Activated T-cell treated with anti-CD3 and anti-CD28 coated beads, Interleukin-2, amount 50 U/mL, for 4 hours (primary cell): ENCODE results near the gene AJUBA. TPM values are rescaled to one million over a fixed set of nuclear protein-coding genes. Genes with fewer than 3 reads are reported as not detected.
"Not testable (repeated sequence)": the region's sequence is repeated elsewhere in the genome, so short reads cannot be mapped to it uniquely, and the experiment has no call there.

Experiments used
- ATAC-seq, 2 donors: fragments of 200-7000 bp; cut with Tn5 transposase; one replicate each; pipeline ENCODE4 v1.10.0; 2021
- DNase-seq: peaks from one replicate; pipeline ENCODE4 v3.0.0-alpha.2; 2020
- H3K27me3 Mint-ChIP-seq: one replicate; pipeline ENCODE4 v1.8.0; 2021; ENCODE audit warnings: low read depth, mixed read lengths
- H3K36me3 Mint-ChIP-seq: one replicate; pipeline ENCODE4 v1.8.0; 2022; ENCODE audit warnings: mixed read lengths; ENCODE audit not compliant: insufficient read depth
- H3K4me1 Mint-ChIP-seq: one replicate; pipeline ENCODE4 v1.8.0; 2021; ENCODE audit warnings: low read depth, mixed read lengths
- H3K4me3 Mint-ChIP-seq: one replicate; pipeline ENCODE4 v1.8.0; 2021; ENCODE audit warnings: mild to moderate bottlenecking, moderate library complexity, mixed read lengths
- H3K9me3 Mint-ChIP-seq: one replicate; pipeline ENCODE4 v1.8.0; 2021; ENCODE audit warnings: mixed read lengths
- total RNA-seq, 3 donors: library from RNA; stranded (reverse); gene quantifications; one replicate each; pipeline ENCODE4 v1.2.1, GENCODE V29; 2021

AJUBA gene
- total RNA-seq, 3 donors from 2014 or later, result 2.0 to 3.8 (median 2.6) TPM

DNA sequence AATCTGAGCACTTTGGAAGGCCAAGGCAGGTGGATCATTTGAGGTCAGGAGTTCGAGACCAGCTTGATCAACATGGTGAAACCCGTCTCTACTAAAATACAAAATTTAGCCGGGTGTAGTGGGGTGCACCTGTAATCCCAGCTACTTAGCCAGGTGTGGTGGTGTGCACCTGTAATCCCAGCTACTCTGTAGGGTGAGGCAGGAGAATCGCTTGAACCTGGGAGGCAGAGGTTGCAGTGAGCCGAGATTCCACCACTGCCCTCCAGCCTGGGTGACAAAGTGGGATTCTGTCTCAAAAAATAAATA lies 31.4 kb upstream of the AJUBA start:
- ATAC-seq, DNase-seq, H3K4me3 Mint-ChIP-seq, H3K9me3 Mint-ChIP-seq, H3K27me3 Mint-ChIP-seq, H3K36me3 Mint-ChIP-seq: not testable (repeated sequence)
- peaks cover 21% of the 10 kb centered on the region for H3K4me1 Mint-ChIP-seq

DNA sequence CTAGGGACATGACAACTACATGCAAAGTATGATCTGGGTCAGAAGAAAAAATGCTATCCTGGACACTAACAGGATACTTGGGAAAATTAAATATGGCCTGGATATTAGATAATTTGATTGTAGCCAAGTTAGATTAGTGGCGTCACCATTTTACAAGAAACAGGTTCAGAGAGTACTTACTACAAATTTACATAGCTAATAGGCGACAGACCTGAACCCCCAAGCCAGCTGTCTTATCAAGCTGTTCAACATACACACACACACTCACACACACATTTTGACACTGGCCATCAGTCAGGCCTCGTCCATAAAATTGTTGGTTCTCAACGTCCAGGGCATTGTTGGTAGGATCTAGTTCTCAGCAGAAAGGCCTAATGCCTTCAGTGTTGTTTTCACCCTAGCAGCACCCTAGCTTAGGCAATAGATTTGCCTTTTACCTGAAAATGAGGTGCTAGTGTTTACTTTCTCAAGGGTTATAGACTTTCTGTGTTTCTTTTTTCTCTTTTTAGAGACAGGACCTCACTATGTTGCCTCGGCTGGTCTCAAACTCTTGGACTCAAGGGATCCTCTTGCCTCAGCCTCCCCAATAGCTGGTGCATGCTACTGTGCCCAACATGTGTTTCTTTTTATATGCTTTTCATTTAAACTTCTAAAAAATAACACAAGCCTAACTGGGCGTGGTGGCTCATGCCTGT lies 30.9 kb upstream of the AJUBA start:
- peaks cover 25% of the 10 kb centered on the region for H3K4me1 Mint-ChIP-seq
- H3K4me3 Mint-ChIP-seq, result no peak overlapping the region
- H3K36me3 Mint-ChIP-seq, result no peaks in the 10 kb centered on the region
- no peaks in the 10 kb centered on the region for H3K9me3 Mint-ChIP-seq
- H3K27me3 Mint-ChIP-seq, result no peaks in the 10 kb centered on the region
- ATAC-seq, result no peak
- no peak for DNase-seq

DNA sequence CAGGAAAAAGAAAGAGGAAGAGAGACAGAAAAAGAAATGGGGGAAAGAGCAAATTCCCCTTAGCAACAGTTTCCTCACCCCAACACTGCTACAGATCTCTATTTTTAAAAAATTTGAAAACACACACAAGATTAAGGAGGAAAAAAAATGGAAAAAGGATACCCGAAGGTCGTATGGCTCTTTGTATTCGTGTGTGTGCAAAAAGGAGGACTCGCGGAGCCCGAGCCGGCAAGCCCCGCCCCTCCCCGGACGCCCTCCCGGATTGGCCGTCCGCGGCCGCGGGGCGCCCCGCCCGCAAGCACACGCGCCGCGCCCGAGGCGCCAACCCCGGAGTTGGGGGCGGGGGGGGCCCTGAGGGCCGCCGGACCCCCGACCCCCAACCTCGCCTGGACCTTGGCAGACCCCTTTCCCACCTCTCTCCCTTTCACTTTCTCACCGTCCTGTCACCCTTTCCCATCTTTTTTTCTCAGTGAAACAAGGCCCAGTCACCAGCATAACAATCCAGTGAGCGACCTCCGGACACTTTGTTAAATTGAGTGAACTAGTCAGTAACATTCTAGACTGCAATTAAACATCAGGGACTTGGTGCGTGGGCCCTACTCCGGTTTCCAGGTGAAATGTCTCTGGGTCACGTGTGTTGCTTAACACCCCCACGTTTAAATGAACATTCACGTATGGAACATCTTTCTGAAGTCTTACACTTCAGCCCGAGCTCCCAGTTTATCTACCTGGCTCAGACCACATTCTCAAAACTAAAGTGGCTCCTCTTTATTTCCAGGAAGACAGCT lies 27.8 kb upstream of the AJUBA start, which contains the start of gene C14orf93:
Gene C14orf93, minus strand, starts transcription at position 205 of the 788 bp plus-strand sequence. CDS start 11,120 bp downstream, outside the sequence.
- Mint-ChIP-seq H3K4me3 (peak within 1 kb of the TSS; percentile 93), H3K36me3 (no peaks in the 10 kb centered on the region), H3K4me1 (peaks cover 42% of the 10 kb centered on the region), H3K9me3 (no peaks in the 10 kb centered on the region), H3K27me3 (no peaks in the 10 kb centered on the region)
- DNase-seq (peak; percentile 71), ATAC-seq (peak; percentile 44 to 49)

DNA sequence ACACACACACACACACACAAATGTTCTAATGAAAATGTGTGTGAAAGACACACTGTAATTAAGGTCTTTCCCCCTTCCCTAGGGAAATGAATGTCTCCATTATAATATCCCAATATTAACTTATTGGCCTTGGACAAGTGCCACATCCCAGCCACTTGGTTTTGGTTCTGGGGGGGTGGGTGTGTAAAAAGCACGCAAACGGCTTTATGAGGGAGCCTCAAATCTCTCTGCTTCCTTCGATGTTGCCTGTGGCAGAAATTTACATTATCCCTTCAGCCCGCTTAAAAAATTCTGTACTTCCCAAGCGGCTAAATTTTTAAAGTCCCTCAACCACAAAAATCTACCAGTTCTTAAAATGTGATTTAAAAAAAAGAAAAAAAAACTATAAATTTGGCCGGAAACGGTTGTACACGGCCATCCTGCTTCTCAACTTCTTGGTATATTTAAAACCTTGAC lies 27.2 kb upstream of the AJUBA start:
- H3K4me3 Mint-ChIP-seq, result peak overlapping the region; percentile 93
- DNase-seq, result no peak
- no peaks in the 10 kb centered on the region for H3K36me3 Mint-ChIP-seq
- ATAC-seq, result no peak
- H3K9me3 Mint-ChIP-seq, result no peaks in the 10 kb centered on the region
- no peaks in the 10 kb centered on the region for H3K27me3 Mint-ChIP-seq
- peaks cover 45% of the 10 kb centered on the region for H3K4me1 Mint-ChIP-seq

DNA sequence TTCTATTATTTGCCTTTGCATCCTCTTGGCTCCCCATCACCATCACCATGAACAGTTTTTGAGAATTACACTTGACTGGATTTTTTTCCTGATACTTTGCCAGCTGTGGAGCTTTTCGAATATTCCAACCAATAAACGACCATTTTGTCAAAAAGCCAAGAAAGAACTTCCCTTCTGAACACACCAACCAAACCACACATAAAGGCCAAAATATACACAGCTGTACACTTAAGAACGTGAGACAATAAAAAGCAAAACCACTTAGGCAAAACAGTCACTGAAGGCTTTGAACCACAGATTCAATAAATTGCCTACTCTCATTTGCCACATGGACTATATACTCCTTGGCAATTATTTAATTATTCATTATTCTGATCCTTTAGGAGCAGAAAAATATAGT lies 26.5 kb upstream of the AJUBA start:
- H3K27me3 Mint-ChIP-seq, result no peaks in the 10 kb centered on the region
- peak overlapping the region; percentile 93 for H3K4me3 Mint-ChIP-seq
- ATAC-seq, result no peak
- no peaks in the 10 kb centered on the region for H3K9me3 Mint-ChIP-seq
- H3K36me3 Mint-ChIP-seq, result no peaks in the 10 kb centered on the region
- no peak for DNase-seq
- peaks cover 45% of the 10 kb centered on the region for H3K4me1 Mint-ChIP-seq

DNA sequence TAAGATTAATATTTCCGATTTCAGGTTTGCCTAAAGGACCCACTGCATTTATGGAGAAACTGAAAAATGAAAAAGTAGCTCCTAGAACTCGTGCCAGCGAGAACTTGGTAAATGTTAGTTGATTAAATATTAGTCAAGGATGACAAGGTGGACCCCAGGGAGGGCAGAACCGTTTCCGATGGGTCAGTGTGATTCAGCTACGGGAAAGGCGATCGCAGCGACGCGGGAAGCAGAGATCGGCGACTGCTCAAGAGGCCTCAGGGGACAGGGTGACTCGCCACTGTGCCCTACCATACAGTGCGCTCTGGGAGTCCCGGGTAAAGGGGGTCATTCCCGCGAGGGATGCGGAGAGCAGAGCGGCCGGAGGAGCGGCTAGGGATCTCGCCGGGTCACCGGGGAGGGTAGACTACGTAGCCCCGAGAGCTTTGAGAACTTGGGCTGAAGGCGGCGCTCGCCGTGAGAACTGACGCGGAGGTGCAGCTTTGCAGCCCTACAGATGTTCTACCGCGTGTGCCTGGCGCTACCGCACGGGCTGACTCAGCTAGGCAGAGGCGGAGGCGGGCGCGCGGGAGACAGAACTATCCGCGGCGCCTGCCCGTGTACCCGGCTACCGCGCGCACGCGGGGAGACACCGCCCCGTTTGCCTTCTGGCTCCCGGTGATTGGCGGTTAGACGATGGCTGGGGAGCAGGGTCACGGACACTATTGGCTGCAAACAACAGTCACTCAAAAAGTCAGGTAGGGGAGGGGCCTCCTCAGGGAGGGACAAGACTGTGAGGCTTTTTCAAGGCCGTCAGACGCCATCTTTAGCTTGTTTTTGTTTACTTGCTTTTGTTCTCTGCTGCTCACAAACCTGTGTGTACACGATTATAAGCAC lies 24.4 kb upstream of the AJUBA start:
- Mint-ChIP-seq H3K36me3 (no peaks in the 10 kb centered on the region), H3K4me1 (peaks cover 45% of the 10 kb centered on the region), H3K9me3 (no peaks in the 10 kb centered on the region), H3K4me3 (peak overlapping the region; percentile 96), H3K27me3 (no peaks in the 10 kb centered on the region)
- ATAC-seq (peak; percentile 98 to 99), DNase-seq (peak; percentile 96)

DNA sequence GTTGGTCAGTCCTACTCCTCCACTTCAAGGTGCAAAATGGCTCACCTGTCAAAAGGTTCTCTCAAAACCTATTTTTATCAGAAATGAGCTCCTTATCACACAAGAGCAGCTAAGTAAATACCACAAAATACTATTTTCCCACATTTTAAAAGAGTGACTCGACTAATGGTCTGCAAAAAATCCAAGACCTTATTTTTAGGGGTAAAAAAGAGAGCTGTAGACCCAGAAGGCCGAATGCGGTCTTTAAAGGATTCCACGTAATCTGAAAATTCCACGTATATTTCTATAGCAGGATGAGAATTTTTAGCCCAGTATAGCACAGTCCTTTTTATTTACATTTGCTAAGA lies 23.8 kb upstream of the AJUBA start:
- ATAC-seq (no peak), DNase-seq (no peak)
- H3K27me3 Mint-ChIP-seq, result no peaks in the 10 kb centered on the region
- no peaks in the 10 kb centered on the region for H3K36me3 Mint-ChIP-seq
- H3K4me3 Mint-ChIP-seq, result peak overlapping the region; percentile 96
- H3K4me1 Mint-ChIP-seq, result peaks cover 43% of the 10 kb centered on the region
- H3K9me3 Mint-ChIP-seq, result no peaks in the 10 kb centered on the region

DNA sequence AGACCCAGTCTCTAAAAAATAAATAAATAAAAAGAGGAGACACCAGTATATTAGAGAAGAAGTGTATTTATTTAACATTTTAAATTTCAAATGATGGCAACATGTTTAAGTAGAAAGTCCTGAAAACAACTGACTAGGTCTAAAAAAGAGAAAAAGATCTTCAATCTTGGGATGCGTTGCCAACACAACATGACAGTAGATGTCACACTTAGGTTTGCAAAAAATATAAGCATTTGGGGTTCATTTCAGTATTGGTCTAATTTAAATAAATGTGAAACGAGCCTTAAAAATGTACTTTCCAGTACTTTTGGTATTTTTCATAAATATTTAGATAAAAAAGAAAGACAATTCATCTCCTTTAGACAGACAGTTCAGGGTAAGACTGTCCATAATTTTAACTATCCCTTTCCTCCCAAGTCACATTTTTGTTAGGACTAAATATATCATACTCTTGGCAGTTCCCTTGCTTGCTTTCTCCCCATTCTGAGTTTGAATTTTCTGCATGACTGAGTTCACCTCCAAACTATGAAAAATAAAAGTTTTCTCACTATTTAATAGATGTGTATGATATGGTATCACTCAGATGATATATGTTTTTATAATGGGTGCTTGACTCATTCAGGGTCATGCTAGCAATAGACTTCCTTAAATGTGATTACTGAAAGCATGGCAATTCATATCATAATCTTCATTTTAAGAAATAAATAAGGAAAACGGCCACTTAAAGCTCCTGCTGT lies 23.3 kb upstream of the AJUBA start:
- ATAC-seq (no peak), DNase-seq (no peak)
- Mint-ChIP-seq H3K36me3 (no peaks in the 10 kb centered on the region), H3K4me3 (peak overlapping the region; percentile 96), H3K27me3 (no peaks in the 10 kb centered on the region), H3K4me1 (peaks cover 42% of the 10 kb centered on the region), H3K9me3 (no peaks in the 10 kb centered on the region)

DNA sequence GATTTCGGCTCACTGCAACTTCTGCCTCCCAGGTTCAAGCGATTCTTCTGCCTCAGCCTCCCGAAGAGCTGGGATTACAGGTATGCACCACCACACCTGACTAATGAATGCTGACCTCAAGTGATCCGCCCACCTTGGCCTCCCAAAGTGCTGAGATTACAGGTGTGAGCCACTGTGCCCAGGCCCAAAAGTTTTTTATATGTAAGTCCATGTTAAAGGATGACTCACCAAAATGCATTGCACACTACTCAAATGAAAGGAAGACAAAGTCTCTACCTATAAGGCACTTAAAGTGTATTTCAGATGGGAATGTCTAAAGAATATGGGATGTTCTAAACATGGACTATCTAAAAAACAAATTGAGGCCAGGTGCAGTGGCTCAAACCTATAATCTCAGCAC lies 21.9 kb upstream of the AJUBA start:
- not testable (repeated sequence) for ATAC-seq, H3K27me3 Mint-ChIP-seq, H3K36me3 Mint-ChIP-seq, H3K4me3 Mint-ChIP-seq, H3K9me3 Mint-ChIP-seq, DNase-seq
- H3K4me1 Mint-ChIP-seq, result peaks cover 33% of the 10 kb centered on the region

DNA sequence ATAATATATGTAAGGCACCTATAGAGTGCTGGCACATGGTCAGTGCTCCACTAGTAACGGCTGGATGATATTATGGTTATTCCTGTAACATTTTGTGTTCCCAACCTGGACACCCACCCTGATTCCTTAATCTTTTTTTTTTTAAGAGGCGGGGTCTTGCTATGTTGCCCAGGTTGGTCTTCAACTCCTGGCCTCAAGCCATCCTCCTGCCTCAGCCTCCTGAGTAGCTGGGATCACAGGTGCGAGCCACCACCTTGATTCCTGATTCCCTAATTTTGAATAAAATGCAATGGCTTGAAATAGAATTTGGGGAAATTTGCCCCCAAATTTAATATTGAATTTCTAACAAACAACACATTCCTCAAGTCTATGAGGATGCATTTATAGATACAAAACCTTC lies 20.2 kb upstream of the AJUBA start:
- H3K9me3 Mint-ChIP-seq, result no peaks in the 10 kb centered on the region

DNA sequence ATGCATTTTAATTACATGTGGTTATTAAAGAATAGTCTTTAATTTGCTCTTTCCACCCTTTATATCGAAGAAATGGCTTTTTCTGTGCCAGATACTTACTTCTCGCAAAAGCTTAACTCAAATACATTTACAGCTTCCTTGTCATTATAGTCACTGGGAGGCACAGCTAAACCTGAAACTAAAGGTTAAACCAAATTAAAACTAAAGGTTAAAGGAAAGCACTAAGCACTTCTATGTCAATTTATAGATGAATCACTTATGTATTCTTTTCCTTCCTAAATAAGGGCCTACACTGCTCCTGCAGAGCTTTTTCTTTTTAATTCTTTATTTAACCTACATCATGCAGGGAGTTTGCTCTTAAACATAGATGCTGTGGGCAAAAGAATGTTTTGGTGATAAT lies 18.5 kb upstream of the AJUBA start:
- ATAC-seq (no peak), DNase-seq (no peak)
- Mint-ChIP-seq H3K9me3 (no peaks in the 10 kb centered on the region), H3K27me3 (no peaks in the 10 kb centered on the region), H3K4me1 (peaks cover 6% of the 10 kb centered on the region), H3K36me3 (no peaks in the 10 kb centered on the region), H3K4me3 (no peak overlapping the region)

More for the DNA sequence above, 20.2 kb upstream of the AJUBA start:
- DNase-seq (no peak), ATAC-seq (no peak)
- Mint-ChIP-seq H3K36me3 (no peaks in the 10 kb centered on the region), H3K4me3 (no peak overlapping the region), H3K27me3 (no peaks in the 10 kb centered on the region), H3K4me1 (peaks cover 23% of the 10 kb centered on the region)

DNA sequence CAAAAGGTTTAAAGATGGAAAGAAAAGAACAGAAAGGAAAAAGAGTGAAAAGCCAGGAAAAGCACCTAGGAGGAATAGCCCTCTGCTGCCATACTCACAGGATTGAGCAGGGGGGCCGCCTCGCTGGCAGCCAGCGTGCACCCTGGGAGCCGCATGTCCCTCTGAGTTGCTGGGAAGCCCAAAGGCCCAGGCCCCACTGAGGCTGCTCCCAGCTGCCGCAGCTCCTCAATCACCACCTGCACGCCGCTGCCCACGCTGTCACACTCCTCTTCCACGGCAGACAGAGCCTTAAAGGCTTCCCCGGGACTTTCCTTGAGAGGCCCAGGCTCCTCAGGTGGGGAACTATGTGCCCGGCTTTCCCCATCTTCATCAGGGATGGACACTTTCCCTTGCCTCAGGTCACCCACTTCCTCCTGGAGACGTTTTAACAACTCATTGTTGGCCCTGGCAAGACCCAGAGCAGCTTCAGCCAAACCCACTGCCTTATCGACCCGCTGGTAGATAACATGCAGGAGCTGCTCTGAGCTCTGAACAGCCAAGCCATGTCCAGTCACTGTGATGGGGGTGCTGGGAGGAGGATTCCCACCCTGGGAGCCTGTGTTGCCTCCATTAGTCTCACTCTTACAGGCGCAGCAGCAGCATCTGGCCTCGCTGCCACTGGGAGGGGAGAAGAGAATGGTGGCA lies 16.1 kb upstream of the AJUBA start:
- Mint-ChIP-seq H3K36me3 (no peaks in the 10 kb centered on the region), H3K4me1 (no peaks in the 10 kb centered on the region), H3K9me3 (no peaks in the 10 kb centered on the region), H3K4me3 (no peak overlapping the region), H3K27me3 (no peaks in the 10 kb centered on the region)
- ATAC-seq, result no peak
- no peak for DNase-seq

DNA sequence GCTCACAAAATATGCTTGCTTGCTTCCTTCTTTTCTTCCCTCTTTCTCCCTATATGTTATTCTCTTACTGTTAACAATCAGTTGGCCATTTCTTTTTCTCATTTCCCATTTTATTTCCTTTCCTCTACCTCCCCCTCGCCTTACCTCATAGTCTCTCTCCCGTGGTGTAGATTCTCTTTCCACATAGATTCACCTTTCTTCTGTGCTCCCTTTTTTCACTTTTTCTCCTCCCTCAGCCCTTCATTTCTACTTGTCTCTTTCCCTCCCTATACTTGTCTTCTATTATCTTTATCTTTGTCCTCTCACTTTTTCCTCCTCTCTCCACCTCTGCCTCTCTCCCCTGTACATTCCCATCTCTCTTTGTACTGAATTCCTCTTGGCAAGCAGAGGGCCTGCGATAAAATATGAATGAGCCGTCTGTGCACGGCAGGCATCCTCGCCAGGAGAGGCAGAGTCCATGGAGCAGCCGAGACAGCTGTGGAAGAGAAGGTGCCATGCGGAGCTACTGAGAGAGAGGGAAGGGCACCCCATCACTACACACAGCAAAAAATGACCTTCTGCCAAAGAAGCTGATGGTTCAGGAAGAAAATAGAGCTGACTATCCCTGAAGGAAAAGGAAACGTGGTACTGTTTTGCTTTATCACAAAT lies 15.4 kb upstream of the AJUBA start:
- Mint-ChIP-seq H3K36me3 (no peaks in the 10 kb centered on the region), H3K4me1 (no peaks in the 10 kb centered on the region), H3K27me3 (no peaks in the 10 kb centered on the region), H3K9me3 (no peaks in the 10 kb centered on the region), H3K4me3 (no peak overlapping the region)
- ATAC-seq, result no peak
- DNase-seq, result no peak
